Activated CD4-positive, CD25-positive, alpha-beta regulatory T cell (primary cell): Measurements from ENCODE around the gene ENKUR.

Experiments
- DNase-seq, 4 experiments: peaks; one replicate each; lab custom pipeline; 2025; lab: John Stamatoyannopoulos, UW

The ENKUR gene

GRCh38 chr10:25015828-25016375 lies at the start of gene ENKUR:
Gene ENKUR (minus strand): TSS chr10:25016158. CDS start chr10:25015936, 222 bp downstream.
- DNase-seq, result peak; percentile 80 to 86 (median 86)

DNA sequence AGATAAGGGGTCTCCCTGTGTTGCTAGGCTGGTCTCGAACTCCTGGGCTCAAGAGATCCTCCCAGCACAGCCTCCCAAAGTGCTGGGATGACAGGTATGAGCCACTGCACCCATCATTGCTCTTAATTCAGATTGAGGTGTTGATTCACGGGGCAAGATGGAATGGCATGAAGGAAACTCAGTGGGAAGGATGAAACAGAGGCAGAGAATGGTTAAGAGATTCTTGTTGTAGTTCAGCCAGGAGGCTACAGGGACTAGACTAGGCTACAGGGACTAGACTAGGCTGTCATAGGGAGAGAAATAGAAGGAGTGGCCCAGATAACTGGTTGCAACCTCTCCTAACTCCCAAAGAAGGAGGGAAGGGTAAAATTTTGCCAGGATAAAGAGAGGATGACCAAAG lies 48.4 kb upstream of the ENKUR start:
- no peak for DNase-seq

DNA sequence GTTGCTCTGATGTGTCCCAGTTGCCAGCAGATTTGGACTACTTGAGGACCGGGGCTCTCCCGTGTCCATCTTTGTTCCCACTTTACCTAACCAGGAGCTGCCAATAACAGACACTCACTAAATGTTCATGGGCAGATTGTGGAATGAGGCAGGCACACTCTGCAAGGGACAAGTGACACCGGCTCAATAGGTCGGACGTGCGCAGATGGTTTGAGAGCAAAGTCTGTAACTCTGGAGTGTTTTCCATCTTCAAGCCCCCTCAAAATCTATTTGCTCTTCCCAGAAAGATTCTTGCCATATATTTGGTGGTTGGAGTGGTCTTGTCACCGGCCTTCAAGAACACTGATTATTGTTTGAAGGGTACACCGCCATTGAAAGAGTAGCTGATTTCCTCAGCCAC lies 47.7 kb upstream of the ENKUR start:
- no peak for DNase-seq

DNA sequence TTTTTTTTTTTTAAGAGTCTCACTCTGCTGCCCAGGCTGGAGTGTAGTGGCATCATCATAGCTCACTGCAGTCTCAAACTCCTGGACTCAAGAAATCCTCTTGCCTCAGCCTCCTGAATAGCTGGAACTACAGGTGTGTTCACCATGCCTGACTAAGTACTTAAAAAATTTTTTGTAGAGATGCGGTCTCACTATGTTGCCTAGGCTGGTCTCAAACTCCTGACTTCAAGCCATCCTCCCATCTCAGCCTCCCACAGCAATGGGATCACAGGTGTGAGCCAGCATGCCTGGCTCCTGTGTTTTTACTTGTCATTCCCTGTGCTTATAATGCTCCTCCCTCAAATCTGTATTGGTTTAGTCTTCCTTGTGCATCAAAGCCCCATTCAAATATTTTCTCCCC lies 47.2 kb upstream of the ENKUR start:
- DNase-seq, result no peak

GRCh38 chr10:25061711-25062449 lies 45.9 kb upstream of the ENKUR start:
- DNase-seq, result no peak

- no peak for DNase-seq
These were observed 45.2 kb upstream of the ENKUR start for GRCh38 chr10:25061125-25061524.

GRCh38 chr10:25059990-25060389 lies 44.0 kb upstream of the ENKUR start:
- DNase-seq, result no peak

GRCh38 chr10:25057886-25058285 lies 41.9 kb upstream of the ENKUR start:
- no peak for DNase-seq

DNA sequence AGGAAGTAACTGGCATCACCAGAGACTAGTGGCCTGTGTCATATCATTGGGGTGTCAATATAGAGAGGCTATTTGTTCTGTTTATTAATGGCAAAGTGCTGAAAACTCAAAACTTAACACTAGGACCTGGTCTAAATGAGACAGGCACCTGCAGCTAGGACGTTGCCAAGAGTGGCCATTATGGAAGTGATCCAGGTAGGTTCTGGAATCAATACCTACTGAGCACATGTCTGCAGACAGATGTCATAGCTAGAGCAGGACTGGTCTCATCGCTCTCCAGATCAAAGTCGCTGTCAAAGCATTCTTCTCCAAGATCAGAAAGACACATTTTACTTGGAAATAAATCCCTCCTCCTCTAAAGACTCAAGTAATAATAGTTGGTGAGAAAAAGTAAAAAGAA lies 40.8 kb upstream of the ENKUR start:
- DNase-seq, result no peak

GRCh38 chr10:25052012-25052411 lies 36.1 kb upstream of the ENKUR start:
- DNase-seq, result no peak

DNA sequence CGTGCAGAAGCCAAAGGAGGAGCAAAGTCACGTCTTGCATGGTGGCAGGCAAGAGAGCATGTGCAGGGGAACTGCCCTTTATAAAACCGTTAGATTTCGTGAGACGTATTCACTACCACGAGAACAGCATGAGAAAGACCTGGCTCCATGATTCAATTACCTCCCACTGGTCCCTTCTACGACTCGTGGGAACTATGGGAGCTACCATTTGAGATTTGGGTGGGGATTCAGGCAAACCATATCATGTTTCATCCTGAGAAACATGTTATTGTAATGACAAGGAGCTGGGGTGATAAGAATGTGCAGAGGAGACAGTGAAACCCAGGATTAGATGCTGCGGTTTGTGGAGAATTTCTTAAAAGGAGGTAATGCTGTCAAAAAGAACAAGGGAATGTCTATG lies 34.4 kb upstream of the ENKUR start:
- DNase-seq, result no peak

DNA sequence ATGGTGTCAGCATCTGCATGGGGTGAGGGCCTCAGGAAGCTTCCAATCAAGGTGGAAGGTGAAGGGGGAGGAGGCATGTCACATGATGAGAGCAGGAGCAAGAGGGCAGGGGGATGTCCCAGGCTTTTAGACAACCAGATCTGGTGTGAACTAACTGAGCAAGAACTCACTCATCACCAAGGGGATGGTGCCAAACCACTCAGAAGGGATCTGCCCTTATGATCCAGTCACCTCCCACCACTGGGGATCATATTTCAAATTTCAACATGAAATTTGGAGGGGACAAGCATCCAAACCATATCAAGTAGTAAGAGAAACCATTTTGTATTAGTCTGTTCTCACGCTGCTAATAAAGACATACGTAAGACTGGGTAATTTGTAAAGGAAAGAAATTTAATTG lies 34.0 kb upstream of the ENKUR start:
- no peak for DNase-seq

DNA sequence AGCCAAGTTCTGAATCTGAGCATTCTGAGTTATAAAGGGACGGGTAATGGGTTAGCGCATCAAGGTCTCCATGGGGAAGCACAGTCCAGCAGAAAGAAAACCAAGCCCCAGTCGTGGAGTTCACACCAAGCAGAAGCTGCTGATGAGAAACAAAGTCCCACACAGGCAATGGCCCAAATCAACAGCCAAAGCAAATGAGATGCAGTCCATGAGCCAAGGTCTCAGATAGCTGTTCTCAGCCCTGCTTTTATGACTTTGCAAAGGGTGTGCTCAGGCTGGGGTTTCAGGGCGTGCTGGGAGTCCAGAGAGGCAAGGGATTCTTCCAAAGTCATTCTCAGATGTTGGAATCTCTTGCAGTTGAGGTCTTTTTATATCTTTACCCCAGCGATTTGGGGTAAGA lies 32.5 kb upstream of the ENKUR start:
- DNase-seq, result no peak

DNA sequence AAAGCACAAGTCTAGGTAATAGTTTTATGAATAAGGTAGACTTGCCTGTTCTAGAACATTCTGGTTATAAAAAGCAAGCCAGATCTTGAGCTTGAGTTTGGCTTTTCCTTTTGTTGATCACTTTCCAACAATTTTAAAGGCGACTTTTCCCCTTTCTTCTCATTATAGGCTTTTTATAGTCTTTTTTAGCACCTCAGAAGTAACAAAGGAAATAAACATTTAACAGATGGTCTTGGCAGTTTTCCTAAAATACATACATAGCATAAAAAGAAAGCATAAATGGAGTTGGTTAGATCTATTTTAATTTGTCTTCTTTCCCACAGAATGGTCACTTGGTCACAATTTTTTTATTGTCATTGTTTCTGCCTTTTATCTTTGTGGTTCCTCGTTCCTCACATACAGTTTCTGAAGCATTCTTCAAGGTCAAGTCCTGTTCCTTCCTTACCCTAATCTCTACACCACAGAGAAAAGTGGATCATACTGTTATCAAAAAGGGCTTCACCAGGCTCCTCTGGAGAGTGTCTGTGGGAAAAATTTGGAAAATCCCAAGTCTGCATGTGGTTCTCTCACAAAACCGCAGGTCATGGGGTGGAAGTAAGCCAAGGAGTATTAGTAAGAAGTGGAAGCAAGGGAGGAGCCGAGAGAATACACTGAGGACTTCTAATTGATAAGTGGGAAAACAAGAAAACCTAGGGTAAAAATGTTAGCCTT lies 31.8 kb upstream of the ENKUR start:
- DNase-seq, result no peak

- no peak for DNase-seq
These were observed 31.1 kb upstream of the ENKUR start for GRCh38 chr10:25047088-25047487.

DNA sequence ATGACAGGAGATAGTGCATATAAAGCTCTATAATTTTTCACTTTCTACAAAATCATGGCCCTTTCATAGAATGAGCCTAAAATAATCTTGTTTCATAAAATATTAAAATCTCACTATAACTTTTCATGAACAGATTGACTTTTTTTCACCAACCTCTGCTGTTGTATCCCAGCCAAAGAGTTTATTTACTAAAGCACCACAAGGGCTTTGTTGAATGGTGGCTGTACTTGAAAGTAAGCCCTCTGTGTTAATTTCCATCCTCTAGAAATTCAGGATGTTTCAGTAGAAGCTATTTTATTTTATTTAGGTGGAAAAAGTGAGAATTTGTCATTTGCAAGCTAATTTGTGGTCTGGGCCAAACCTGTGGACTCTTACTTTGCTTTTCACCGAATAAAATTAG lies 30.7 kb upstream of the ENKUR start:
- no peak for DNase-seq

DNA sequence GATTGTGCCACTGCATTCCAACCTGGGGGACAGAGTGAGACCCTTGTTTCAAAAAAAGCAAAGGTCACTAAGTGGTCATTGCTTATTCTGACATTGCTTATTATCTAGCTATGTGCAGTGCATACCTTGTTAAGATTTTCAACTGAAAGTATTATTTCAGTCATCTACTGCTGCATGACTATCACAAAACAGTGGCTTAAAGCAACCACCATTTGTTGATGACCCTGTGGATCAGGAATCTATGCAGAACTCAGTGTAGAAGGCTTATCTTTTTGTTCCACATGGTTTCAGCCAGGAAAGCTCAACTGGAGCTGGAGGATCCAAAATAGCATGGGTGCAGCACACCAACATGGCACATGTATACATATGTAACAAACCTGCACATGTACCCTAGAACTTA lies 23.6 kb upstream of the ENKUR start:
- no peak for DNase-seq

DNA sequence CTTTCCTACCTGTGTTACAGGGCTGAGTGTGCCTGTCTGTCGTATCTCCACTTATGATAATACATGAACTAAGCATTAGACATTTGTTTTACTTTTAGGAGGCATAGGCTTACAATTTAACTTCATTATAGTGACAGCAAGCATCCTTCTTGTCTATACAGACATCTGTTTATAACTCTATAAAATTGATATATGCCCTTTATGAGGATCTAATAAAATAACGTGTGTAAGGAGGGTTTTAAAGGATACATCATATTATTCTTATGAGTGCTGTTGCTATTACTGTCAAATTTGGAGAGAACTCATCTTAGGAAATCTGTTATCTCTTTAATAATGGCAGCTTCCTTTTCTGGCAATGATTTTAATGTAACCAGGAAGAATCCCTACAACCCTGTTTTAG lies 22.4 kb upstream of the ENKUR start:
- no peak for DNase-seq

DNA sequence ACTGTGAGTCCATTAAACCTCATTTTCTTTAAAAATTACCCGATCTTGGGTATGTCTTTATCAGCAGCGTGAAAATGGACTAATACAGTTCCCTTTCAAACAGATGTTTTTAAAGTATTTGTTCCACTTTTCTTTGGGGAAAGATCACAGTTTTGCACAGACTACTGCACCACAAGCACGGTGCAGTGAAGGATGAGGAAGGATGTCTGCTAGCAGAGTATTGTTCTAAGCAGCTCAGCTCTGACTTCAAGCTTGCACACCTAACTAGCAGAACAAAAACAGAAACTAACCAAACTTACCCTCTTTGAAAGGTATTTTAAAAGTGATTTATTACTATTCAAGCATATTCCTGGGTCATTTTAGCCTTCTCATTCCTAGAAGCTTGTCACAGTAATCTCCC lies 20.4 kb upstream of the ENKUR start:
- no peak for DNase-seq

GRCh38 chr10:25029519-25029918 lies 13.6 kb upstream of the ENKUR start:
- no peak for DNase-seq

- DNase-seq, result no peak
These were observed 12.8 kb upstream of the ENKUR start for GRCh38 chr10:25028711-25029110.

- DNase-seq, result no peak
These were observed 10.5 kb upstream of the ENKUR start for GRCh38 chr10:25026463-25026862.

DNA sequence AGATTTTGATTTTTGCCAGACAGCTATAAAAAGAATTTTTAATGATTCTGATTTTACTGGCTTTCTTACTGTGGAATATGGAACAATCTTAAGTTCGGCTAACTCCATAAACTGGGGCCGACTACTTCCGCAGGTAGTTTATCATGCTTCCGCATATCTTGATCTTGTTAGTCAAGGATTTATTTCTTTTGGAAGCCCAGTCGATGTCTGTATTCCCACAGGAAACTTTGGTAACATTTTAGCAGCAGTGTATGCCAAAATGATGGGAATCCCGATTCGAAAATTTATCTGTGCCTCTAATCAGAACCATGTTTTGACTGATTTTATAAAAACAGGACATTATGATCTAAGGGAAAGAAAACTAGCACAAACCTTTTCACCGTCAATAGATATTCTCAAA lies 8.6 kb upstream of the ENKUR start:
- no peak for DNase-seq

DNA sequence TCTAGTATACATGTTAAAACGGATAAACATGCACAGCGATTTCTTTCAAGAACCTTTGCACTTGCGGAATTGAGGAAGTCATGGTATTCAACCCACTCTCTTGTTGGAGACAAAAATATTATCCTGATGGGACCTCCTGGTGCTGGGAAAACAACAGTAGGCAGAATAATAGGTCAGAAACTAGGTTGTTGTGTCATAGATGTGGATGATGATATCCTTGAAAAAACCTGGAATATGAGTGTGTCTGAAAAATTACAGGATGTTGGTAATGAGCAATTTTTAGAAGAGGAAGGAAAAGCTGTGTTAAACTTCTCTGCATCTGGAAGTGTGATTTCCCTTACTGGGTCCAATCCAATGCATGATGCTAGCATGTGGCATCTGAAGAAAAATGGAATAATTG lies 7.3 kb upstream of the ENKUR start:
- no peak for DNase-seq
